K562 (cell line): ENCODE measurements around the gene P4HB. TPM values are rescaled to one million over a fixed set of nuclear protein-coding genes. Genes with fewer than 3 reads are reported as not detected.

ENCODE experiments used
- ATAC-seq: fragments of 200-7000 bp; cut with Tn5 transposase; 3 replicates; pipeline ENCODE4 v1.9.1; 2020; ENCODE audit warnings: moderate library complexity
- BruUV-seq: library from RNA; stranded (reverse); fragments of 400-500 nt; replicated peaks from 2 replicates; lab custom pipeline; 2021; lab: Mats Ljungman, UMichigan
- CTCF ChIA-PET: fragments of 300-600 bp; formaldehyde crosslinking; extraction: SDS; loops from one replicate; lab custom pipeline; 2021; ENCODE audit warnings: low intra/inter-chr PET ratio; lab: Yijun Ruan, JAX
- POLR2A ChIA-PET: fragments of 300-600, 350-650 bp; sonication (Branson Sonifier 250); formaldehyde crosslinking; extraction: SDS; loops from one replicate; lab custom pipeline; 2021; ENCODE audit warnings: antibody characterized with exemption, inconsistent platforms; lab: Yijun Ruan, JAX
- DNase-seq, 4 experiments: peaks; one replicate each; pipeline versions ENCODE4 v3.0.0 to v3.0.0-alpha.2; 2011 to 2018; ENCODE audit warnings: low spot score in 3 of 4, mixed read lengths in 3 of 4; ENCODE audit errors: extremely low read depth in 1 of 4
- FAIRE-seq: peaks from 2 replicates; lab custom pipeline; 2011; peaks lifted over from hg19 to GRCh38; lab: Jason Lieb, UNC
- H2AFZ ChIP-seq: 2 replicates; pipeline ENCODE4 v1.6.0; 2011; ENCODE audit warnings: low read depth, low read length, control low read depth, inconsistent platforms
- H3K27ac ChIP-seq: fragments of 200-600 bp; 3 replicates; pipeline ENCODE4 v1.8.0; 2011; ENCODE audit warnings: low read depth, mild to moderate bottlenecking, control low read depth, inconsistent platforms, low read length, moderate library complexity, mixed read lengths; ENCODE audit errors: extremely low read depth
- H3K27me3 ChIP-seq, 2 experiments: fragments of 300-600 bp in 1 of 2; 2 replicates in 1 of 2; 3 replicates in 1 of 2; pipeline versions ENCODE4 v1.6.0 to v1.8.0; 2011; ENCODE audit warnings: inconsistent platforms in 2 of 2, low read length in 2 of 2, mild to moderate bottlenecking in 1 of 2, mixed read lengths in 1 of 2, moderate library complexity in 1 of 2; ENCODE audit not compliant: control insufficient read depth in 2 of 2, insufficient read depth in 2 of 2
- H3K36me3 ChIP-seq: fragments of 300-600 bp; 3 replicates; pipeline ENCODE4 v1.8.0; 2011; ENCODE audit warnings: mild to moderate bottlenecking, low read length, inconsistent platforms; ENCODE audit not compliant: control insufficient read depth, insufficient read depth
- H3K4me1 ChIP-seq, 2 experiments: fragments of 200-600 bp in 1 of 2; replicated peaks in 1 of 2; 2 replicates in 1 of 2; 3 replicates in 1 of 2; pipeline versions ENCODE4 v1.5.1 to v1.8.0; 2011; ENCODE audit warnings: inconsistent platforms in 2 of 2, low read length in 2 of 2, mild to moderate bottlenecking in 1 of 2, mixed read lengths in 1 of 2, moderate library complexity in 1 of 2; ENCODE audit not compliant: control insufficient read depth in 2 of 2, insufficient read depth in 2 of 2
- H3K4me2 ChIP-seq: 2 replicates; pipeline ENCODE4 v1.6.1; 2011; ENCODE audit warnings: low read length, control low read depth, inconsistent platforms, mixed read lengths; ENCODE audit not compliant: insufficient read depth
- H3K4me3 ChIP-seq: fragments of 200-600 bp; sonication (generic), shearing (Covaris generic); 2 replicates; pipeline ENCODE4 v1.5.1; 2016; ENCODE audit warnings: control low read depth, inconsistent platforms
- H3K79me2 ChIP-seq: fragments of 200-600 bp; 3 replicates; pipeline ENCODE4 v1.8.0; 2011; ENCODE audit warnings: low read length, inconsistent platforms; ENCODE audit not compliant: control insufficient read depth, insufficient read depth
- H3K9ac ChIP-seq, 2 experiments: 2 replicates each; pipeline versions ENCODE4 v1.6.0 to v1.6.1; 2011; ENCODE audit warnings: low read depth in 2 of 2, low read length in 2 of 2, control low read depth in 1 of 2, inconsistent platforms in 1 of 2, mild to moderate bottlenecking in 1 of 2, mixed read lengths in 1 of 2; ENCODE audit not compliant: insufficient read depth in 1 of 2
- H3K9me1 ChIP-seq: one replicate; pipeline ENCODE4 v1.6.0; 2011; ENCODE audit warnings: inconsistent platforms, mild to moderate bottlenecking, low read length, moderate library complexity; ENCODE audit not compliant: control insufficient read depth, insufficient read depth
- H3K9me3 ChIP-seq: replicated peaks from 2 replicates; pipeline ENCODE4 v1.5.1; 2011; ENCODE audit warnings: low read depth, low read length, inconsistent platforms; ENCODE audit not compliant: control insufficient read depth, insufficient read depth
- H4K20me1 ChIP-seq: replicated peaks from 2 replicates; pipeline ENCODE4 v1.6.1; 2011; ENCODE audit warnings: low read length, inconsistent platforms, mixed read lengths; ENCODE audit not compliant: control insufficient read depth, insufficient read depth
- CTBP1 ChIP-seq: fragments of 450-650 bp; IDR thresholded peaks from 2 replicates; pipeline ENCODE4 v1.6.1; 2016; ENCODE audit warnings: borderline replicate concordance
- ELF4 ChIP-seq: fragments of 450-650 bp; formaldehyde crosslinking; IDR thresholded peaks from 2 replicates; pipeline ENCODE4 v1.4.0; 2022; ENCODE audit warnings: missing genetic modification characterization
- HMG20B ChIP-seq: fragments of 250-450 bp; sonication (Bioruptor Pico); IDR thresholded peaks from 2 replicates; pipeline ENCODE4 v1.5.0; 2021; ENCODE audit warnings: mild to moderate bottlenecking
- HMGN3 ChIP-seq: IDR thresholded peaks from 2 replicates; pipeline ENCODE4 v1.6.1; 2011; ENCODE audit warnings: borderline replicate concordance, low read depth, mild to moderate bottlenecking, mixed read lengths, low read length; ENCODE audit not compliant: insufficient read length; ENCODE audit errors: extremely low read depth
- HSF4 ChIP-seq: fragments of 250-450 bp; sonication (Bioruptor Pico); IDR thresholded peaks from 2 replicates; pipeline ENCODE4 v2.1.2; 2022; ENCODE audit warnings: mild to moderate bottlenecking, moderate library complexity, borderline replicate concordance
- ILK ChIP-seq: fragments of 450-650 bp; IDR thresholded peaks from 2 replicates; pipeline ENCODE4 v1.6.1; 2016; ENCODE audit warnings: missing genetic modification characterization, low read depth, mild to moderate bottlenecking, missing compliant biosample characterization, moderate library complexity, borderline replicate concordance
- MXI1 ChIP-seq: IDR thresholded peaks from 2 replicates; pipeline ENCODE4 v1.6.1; 2011; ENCODE audit warnings: low read depth, mild to moderate bottlenecking, improper control_type of control experiment, low read length
- NFIC ChIP-seq: fragments of 450-650 bp; IDR thresholded peaks from 2 replicates; pipeline ENCODE4 v1.6.1; 2017; ENCODE audit warnings: mild to moderate bottlenecking, inconsistent platforms
- NRF1 ChIP-seq, 2 experiments: fragments of 450-650 bp; IDR thresholded peaks in 1 of 2; conservative IDR thresholded peaks in 1 of 2; 2 replicates each; pipeline ENCODE4 v1.6.1; 2014; ENCODE audit warnings: mild to moderate bottlenecking in 2 of 2
- RBFOX2 ChIP-seq: fragments of 200-400 bp; formaldehyde crosslinking; IDR thresholded peaks from 2 replicates; pipeline ENCODE4 v1.6.1; 2017; ENCODE audit warnings: low read depth, mild to moderate bottlenecking, low read length, moderate library complexity
- SAP30 ChIP-seq: fragments of 200-600 bp; sonication (generic); IDR thresholded peaks from 2 replicates; pipeline ENCODE4 v1.6.1; 2012; ENCODE audit warnings: borderline replicate concordance, low read depth, mild to moderate bottlenecking, moderate library complexity, low read length, control low read depth, inconsistent platforms; ENCODE audit not compliant: insufficient read depth, poor library complexity, severe bottlenecking
- SIN3A ChIP-seq, 2 experiments: fragments of 150-350 bp in 1 of 2; IDR thresholded peaks; 2 replicates each; pipeline ENCODE4 v1.6.1; 2011 to 2016; ENCODE audit warnings: borderline replicate concordance in 2 of 2, low read depth in 2 of 2, low read length in 2 of 2, mild to moderate bottlenecking in 2 of 2, moderate library complexity in 2 of 2; ENCODE audit not compliant: control insufficient read depth in 1 of 2
- SRSF3 ChIP-seq: fragments of 200-400 bp; formaldehyde crosslinking; IDR thresholded peaks from 2 replicates; pipeline ENCODE4 v1.6.1; 2016; ENCODE audit warnings: mild to moderate bottlenecking, low read length, moderate library complexity; ENCODE audit not compliant: insufficient read depth
- ZNF12 ChIP-seq: sonication (generic); formaldehyde crosslinking; IDR thresholded peaks from 2 replicates; pipeline ENCODE4 v1.4.0; 2020; ENCODE audit warnings: mild to moderate bottlenecking, missing genetic modification reagents
- WGBS: fragments of 100-300 bp; shearing (Covaris generic); methylation state at CpG from one replicate; pipeline ENCODE4 v1.1.6; 2016; ENCODE audit warnings: low coverage, mixed read lengths; ENCODE audit not compliant: insufficient coverage; ENCODE audit errors: missing lambda C conversion rate; 5-methylcytosine and 5-hydroxymethylcytosine counted together
- in situ Hi-C: fragments of 300-500 bp; cut with MboI; formaldehyde crosslinking; loops from 4 replicates; pipeline ENCODE4 v1.15.0; 2018; ENCODE audit warnings: inconsistent platforms, mixed read lengths
- intact Hi-C: fragments of 100-400 bp; cut with micrococcal nuclease; formaldehyde crosslinking; loops from 2 replicates; pipeline ENCODE4 v1.14.2; 2022
- polyA plus RNA-seq, 8 experiments: library from polyadenylated mRNA; depleted of rRNA in 4 of 8; stranded (reverse) in 5 of 8; unstranded in 3 of 8; fragments of >200 nt; fragmentation: Nextera tagmentation in 2 of 8; fragmentation: Illumina TruSeq in 1 of 8; extraction: Ambion mirVana in 2 of 8; extraction: Trizol in 1 of 8; gene quantifications; 2 replicates each; pipeline versions ENCODE4 v1.2.1 to v1.2.3, GENCODE V29; 2011 to 2014; ENCODE audit warnings: inconsistent platforms in 1 of 8, missing spikeins in 1 of 8
- total RNA-seq, 7 experiments: library from RNA; depleted of rRNA in 6 of 7; stranded (reverse); fragments of >200 nt in 6 of 7; fragmentation: Illumina TruSeq in 2 of 7; extraction: Trizol in 2 of 7; gene quantifications; 2 replicates each; pipeline versions ENCODE4 v1.2.1 to v1.2.3, GENCODE V29; 2011 to 2021; ENCODE audit warnings: low replicate concordance in 1 of 7
- TF ChIP-seq, protein P1 (sequence below): sonication (generic); formaldehyde crosslinking; IDR thresholded peaks from 2 replicates; pipeline ENCODE4 v1.8.0; 2022; ENCODE audit warnings: missing genetic modification reagents, mild to moderate bottlenecking, moderate library complexity, borderline replicate concordance
- TF ChIP-seq, protein P2 (sequence below): fragments of 450-650 bp; formaldehyde crosslinking; IDR thresholded peaks from 2 replicates; pipeline ENCODE4 v1.4.0; 2020; ENCODE audit warnings: mild to moderate bottlenecking
- TF ChIP-seq, protein P3 (sequence below): sonication (generic); formaldehyde crosslinking; IDR thresholded peaks from 2 replicates; pipeline ENCODE4 v1.8.0; 2022; ENCODE audit warnings: missing genetic modification reagents, mild to moderate bottlenecking, borderline replicate concordance

P4HB gene
- total and polyA plus RNA-seq, 9 of the 15 experiments (the other 6 are each of a cell fraction or from before 2014, with no cell fraction given) = 4.4 to 645 (median 325) TPM

DNA sequence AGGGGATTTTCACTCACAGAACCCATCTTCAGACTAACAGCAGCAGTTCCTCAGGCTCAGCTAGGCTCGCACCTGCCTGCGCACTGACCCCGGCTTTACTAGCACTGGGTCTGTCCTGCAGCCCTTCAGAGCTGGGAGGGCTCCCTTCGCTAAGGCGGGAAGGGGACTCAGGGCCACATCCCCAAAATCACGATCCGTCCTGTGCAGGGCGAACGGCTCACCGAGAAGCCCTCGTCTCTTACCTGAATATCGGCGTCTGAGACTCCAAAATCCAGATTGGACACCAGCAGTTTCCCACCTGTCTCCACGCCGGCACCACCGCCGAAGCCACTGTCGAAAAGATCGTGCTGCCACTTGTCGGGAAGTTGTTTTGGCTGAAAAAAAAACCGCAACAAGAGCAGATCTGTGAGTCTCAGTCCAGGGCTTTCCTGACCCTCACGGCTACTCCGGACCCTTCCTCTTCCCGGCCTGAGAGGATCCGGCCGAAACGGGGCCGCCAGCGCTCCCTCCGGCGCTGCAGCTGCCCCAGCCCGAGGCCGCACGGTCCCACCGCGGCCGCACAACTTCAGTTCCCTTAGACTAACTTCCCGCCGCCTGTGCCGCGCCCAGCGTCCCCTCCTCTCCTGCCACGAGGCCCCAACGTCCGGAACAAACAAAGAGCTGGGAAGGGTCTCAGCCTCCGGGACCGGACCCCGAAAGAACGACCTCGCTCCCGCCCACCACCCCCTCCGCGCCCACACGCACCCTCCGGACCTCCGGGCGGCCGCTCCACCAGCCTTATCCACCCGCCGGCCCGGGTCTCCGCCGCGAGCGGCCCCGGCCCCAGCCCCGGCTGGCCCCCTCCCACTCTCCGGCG lies 30.3 kb upstream of the P4HB start:
- H2AFZ ChIP-seq = no peak overlapping the region
- H3K27ac ChIP-seq = peak overlapping the region; percentile 97
- peaks cover 8% of the 10 kb centered on the region for H3K9me1 ChIP-seq
- H3K4me3 ChIP-seq = peak overlapping the region; percentile 73
- H3K4me2 ChIP-seq = peak overlapping the region; percentile 91
- H3K36me3 ChIP-seq = peaks cover 73% of the 10 kb centered on the region
- 1% methylated on average over 33 of the region's 69 CpGs for WGBS
- ATAC-seq = 0 out of 3 replicates have a peak, but pooled peaks have one; percentile 5
- no peaks in the 10 kb centered on the region for H3K27me3 ChIP-seq
- intact Hi-C loops (no loop called here), in situ Hi-C loops (no loop called here)
- peaks cover 82% of the 10 kb centered on the region for H3K79me2 ChIP-seq
- BruUV-seq = TSS peak; percentile 40
- CTCF ChIA-PET = no interaction called here
- no peaks in the 10 kb centered on the region for H3K9me3 ChIP-seq
- DNase-seq = peak in 3 of 4 experiments; percentile 48 to 81 (median 80)
- FAIRE-seq = peak; percentile 55
- H3K4me1 ChIP-seq = peaks cover 12 to 46% of the 10 kb centered on the region in 2 experiments; a peak in 4 of 5 replicates
- POLR2A ChIA-PET = interaction anchor here (1.1 to 10.5 kb wide), 3 partner anchors 8 to 21 kb away, joined by 3 to 85 read pairs (median 3); no protein-coding TSS in a partner anchor
- H4K20me1 ChIP-seq = no peaks in the 10 kb centered on the region
- H3K9ac ChIP-seq = peak overlapping the region; percentile 93 to 96
- no peak for TF ChIP-seq ELF4 (CRISPR knock-in tag)
- peak in 1 of 2 experiments; percentile 29; a peak in 1 of 4 replicates for TF ChIP-seq NRF1 (conservative IDR thresholded peaks at IDR 0.05 in 1 of 2, IDR thresholded peaks at IDR 0.05 in 1 of 2)
- peak; percentile 58 for TF ChIP-seq SAP30
- TF ChIP-seq, protein P1, sequence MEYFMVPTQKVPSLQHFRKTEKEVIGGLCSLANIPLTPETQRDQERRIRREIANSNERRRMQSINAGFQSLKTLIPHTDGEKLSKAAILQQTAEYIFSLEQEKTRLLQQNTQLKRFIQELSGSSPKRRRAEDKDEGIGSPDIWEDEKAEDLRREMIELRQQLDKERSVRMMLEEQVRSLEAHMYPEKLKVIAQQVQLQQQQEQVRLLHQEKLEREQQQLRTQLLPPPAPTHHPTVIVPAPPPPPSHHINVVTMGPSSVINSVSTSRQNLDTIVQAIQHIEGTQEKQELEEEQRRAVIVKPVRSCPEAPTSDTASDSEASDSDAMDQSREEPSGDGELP = peak; percentile 29; the same call in 1 of the 2 replicates
- TF ChIP-seq SRSF3 = 0 out of 2 replicates have a peak, but pooled peaks have one; percentile 66
- TF ChIP-seq, protein P2, sequence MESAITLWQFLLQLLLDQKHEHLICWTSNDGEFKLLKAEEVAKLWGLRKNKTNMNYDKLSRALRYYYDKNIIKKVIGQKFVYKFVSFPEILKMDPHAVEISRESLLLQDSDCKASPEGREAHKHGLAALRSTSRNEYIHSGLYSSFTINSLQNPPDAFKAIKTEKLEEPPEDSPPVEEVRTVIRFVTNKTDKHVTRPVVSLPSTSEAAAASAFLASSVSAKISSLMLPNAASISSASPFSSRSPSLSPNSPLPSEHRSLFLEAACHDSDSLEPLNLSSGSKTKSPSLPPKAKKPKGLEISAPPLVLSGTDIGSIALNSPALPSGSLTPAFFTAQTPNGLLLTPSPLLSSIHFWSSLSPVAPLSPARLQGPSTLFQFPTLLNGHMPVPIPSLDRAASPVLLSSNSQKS (CRISPR knock-in tag) = no peak
- TF ChIP-seq HMG20B (CRISPR knock-in tag) = no peak
- no peak for TF ChIP-seq ZNF12 (CRISPR knock-in tag)
- TF ChIP-seq RBFOX2 = peak; percentile 66
- TF ChIP-seq NFIC = no peak
- no peak for TF ChIP-seq MXI1
- TF ChIP-seq, protein P3, sequence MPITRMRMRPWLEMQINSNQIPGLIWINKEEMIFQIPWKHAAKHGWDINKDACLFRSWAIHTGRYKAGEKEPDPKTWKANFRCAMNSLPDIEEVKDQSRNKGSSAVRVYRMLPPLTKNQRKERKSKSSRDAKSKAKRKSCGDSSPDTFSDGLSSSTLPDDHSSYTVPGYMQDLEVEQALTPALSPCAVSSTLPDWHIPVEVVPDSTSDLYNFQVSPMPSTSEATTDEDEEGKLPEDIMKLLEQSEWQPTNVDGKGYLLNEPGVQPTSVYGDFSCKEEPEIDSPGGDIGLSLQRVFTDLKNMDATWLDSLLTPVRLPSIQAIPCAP (CRISPR knock-in tag) = no peak
- TF ChIP-seq ILK = no peak
- TF ChIP-seq HMGN3 = peak; percentile 39
- peak in 1 of 2 experiments; percentile 10; a peak in 1 of 4 replicates for TF ChIP-seq SIN3A (IDR thresholded peaks at IDR 0.05; ENCODE audit: borderline replicate concordance in 2 of 2, control insufficient read depth in 1 of 2, low read depth in 2 of 2, low read length in 2 of 2)
- no peak for TF ChIP-seq CTBP1
- no peak for TF ChIP-seq HSF4 (CRISPR knock-in tag)
